ENCODE data around the gene ENPP5.
"Not testable (repeated sequence)": the region's sequence is repeated elsewhere in the genome, so short reads cannot be mapped to it uniquely, and the experiment has no call there.

The ENPP5 gene

GRCh38 chr6:46175446-46175845 is 4.7 kb upstream of the ENPP5 start:
- no peak for DNase-seq (ENCODE audit: low spot score)

- no peak for DNase-seq (ENCODE audit: low spot score)
Measured at GRCh38 chr6:46174904-46175303, 4.1 kb upstream of the ENPP5 start.

- peak; percentile 9 for DNase-seq (ENCODE audit: low spot score)
Measured at GRCh38 chr6:46172176-46172575, 1.4 kb upstream of the ENPP5 start.

- no peak for DNase-seq (ENCODE audit: low spot score)
Measured at GRCh38 chr6:46160102-46160501, 10.7 kb downstream of the ENPP5 start.

GRCh38 chr6:46159229-46159628 is 11.6 kb downstream of the ENPP5 start:
- no peak for DNase-seq (ENCODE audit: low spot score)

GRCh38 chr6:46156701-46157100 is 14.1 kb downstream of the ENPP5 start:
- DNase-seq (ENCODE audit: low spot score): no peak

GRCh38 chr6:46149066-46149465 is 21.7 kb downstream of the ENPP5 start:
- DNase-seq (ENCODE audit: low spot score): not testable (repeated sequence)

GRCh38 chr6:46144270-46144669 is 26.5 kb downstream of the ENPP5 start:
- no peak for DNase-seq (ENCODE audit: low spot score)

- no peak for DNase-seq (ENCODE audit: low spot score)
Measured at GRCh38 chr6:46138281-46138680, 32.5 kb downstream of the ENPP5 start.

- no peak for DNase-seq (ENCODE audit: low spot score)
Measured at GRCh38 chr6:46137387-46137786, 33.4 kb downstream of the ENPP5 start.

- DNase-seq (ENCODE audit: low spot score): no peak
Measured at GRCh38 chr6:46136831-46137230, 33.9 kb downstream of the ENPP5 start.

GRCh38 chr6:46135176-46135575 is 35.6 kb downstream of the ENPP5 start:
- DNase-seq (ENCODE audit: low spot score): no peak

- no peak for DNase-seq (ENCODE audit: low spot score)
Measured at GRCh38 chr6:46134216-46134615, 36.6 kb downstream of the ENPP5 start.

GRCh38 chr6:46131291-46131690 is 39.5 kb downstream of the ENPP5 start:
- DNase-seq (ENCODE audit: low spot score): not testable (repeated sequence)

GRCh38 chr6:46130666-46131065 is 40.1 kb downstream of the ENPP5 start:
- DNase-seq (ENCODE audit: low spot score): peak; percentile 29

GRCh38 chr6:46129629-46130511 is 40.9 kb downstream of the ENPP5 start, which contains the start of gene ENPP4:
TSS of gene ENPP4 (plus strand) at chr6:46129989. CDS start at chr6:46139584, 9,595 bp downstream.
- peak; percentile 96 for DNase-seq (ENCODE audit: low spot score)

- peak; percentile 16 for DNase-seq (ENCODE audit: low spot score)
Measured at GRCh38 chr6:46129291-46129628, 41.5 kb downstream of the ENPP5 start.

GRCh38 chr6:46128476-46128875 is 42.3 kb downstream of the ENPP5 start:
- no peak for DNase-seq (ENCODE audit: low spot score)

- DNase-seq (ENCODE audit: low spot score): not testable (repeated sequence)
Measured at GRCh38 chr6:46119679-46120078, 51.1 kb downstream of the ENPP5 start.

GRCh38 chr6:46118836-46119235 is 51.9 kb downstream of the ENPP5 start:
- DNase-seq (ENCODE audit: low spot score): no peak

GRCh38 chr6:46118157-46118556 is 52.6 kb downstream of the ENPP5 start:
- DNase-seq (ENCODE audit: low spot score): no peak

- no peak for DNase-seq (ENCODE audit: low spot score)
Measured at GRCh38 chr6:46116289-46116688, 54.5 kb downstream of the ENPP5 start.

GRCh38 chr6:46115634-46116033 is 55.1 kb downstream of the ENPP5 start:
- DNase-seq (ENCODE audit: low spot score): no peak

GRCh38 chr6:46113370-46113769 is 57.4 kb downstream of the ENPP5 start:
- no peak for DNase-seq (ENCODE audit: low spot score)
